ENCODE measurements around the gene BAIAP2. TPM values are rescaled to one million over a fixed set of nuclear protein-coding genes. Genes with fewer than 3 reads are reported as not detected.

BAIAP2 gene
- total RNA-seq, 1 donor from 2014 or later, result 5.5 TPM

GRCh38 chr17:81161972-81162371 is 127.0 kb downstream of the BAIAP2 start:
- H3K27me3 Mint-ChIP-seq, result peaks cover 3% of the 10 kb centered on the region

GRCh38 chr17:81162491-81162890 is 127.5 kb downstream of the BAIAP2 start:
- DNase-seq, result no peak
- H3K27ac Mint-ChIP-seq, result no peak overlapping the region
- no peak overlapping the region for H3K4me3 Mint-ChIP-seq
- no peaks in the 10 kb centered on the region for H3K9me3 Mint-ChIP-seq
- peaks cover 7% of the 10 kb centered on the region for H3K27me3 Mint-ChIP-seq
- no peaks in the 10 kb centered on the region for H3K4me1 Mint-ChIP-seq
- no peaks in the 10 kb centered on the region for H3K36me3 Mint-ChIP-seq (ENCODE audit: low read depth)
- intact Hi-C loops (cut with micrococcal nuclease), result no loop called here

More at GRCh38 chr17:81161972-81162371, 127.0 kb downstream of the BAIAP2 start:
- Mint-ChIP-seq H3K36me3 (ENCODE audit: low read depth) (no peaks in the 10 kb centered on the region), H3K27ac (no peak overlapping the region), H3K4me3 (no peak overlapping the region), H3K9me3 (no peaks in the 10 kb centered on the region), H3K4me1 (no peaks in the 10 kb centered on the region)
- intact Hi-C loops (cut with micrococcal nuclease), result no loop called here
- DNase-seq, result no peak

DNA sequence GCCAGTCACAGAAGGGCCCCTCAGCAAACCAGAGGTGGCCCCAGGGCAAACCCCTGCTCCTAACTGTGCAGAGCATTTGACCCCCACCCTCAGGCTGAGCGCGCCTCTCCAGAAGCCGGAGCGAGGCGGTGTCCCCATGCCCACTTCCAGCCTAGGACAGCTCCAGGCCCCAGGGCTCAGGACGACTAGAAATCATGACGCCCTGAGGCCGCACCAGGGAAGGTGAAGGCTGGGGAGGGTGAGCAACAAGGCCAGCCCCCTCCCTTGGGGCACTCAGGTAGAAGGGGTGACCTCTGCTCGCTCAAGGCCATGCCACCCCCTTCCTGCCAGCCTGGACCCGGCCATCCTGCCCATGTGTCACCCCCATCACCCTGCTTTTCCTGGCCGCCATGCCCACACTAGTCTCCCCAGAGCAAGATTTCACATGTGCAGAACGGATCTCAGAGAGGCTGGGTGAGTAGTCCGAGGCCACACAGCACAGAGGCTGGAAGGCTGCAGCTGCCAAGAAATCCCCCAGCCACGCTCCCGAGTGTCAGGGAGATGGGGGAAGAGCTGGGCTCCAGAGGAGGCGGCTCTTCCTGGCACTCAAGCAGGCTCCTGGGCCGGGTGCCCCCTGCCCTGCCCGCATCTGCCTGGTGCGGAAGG is 128.2 kb downstream of the BAIAP2 start:
- Mint-ChIP-seq H3K27me3 (peaks cover 8% of the 10 kb centered on the region), H3K4me3 (no peak overlapping the region), H3K9me3 (no peaks in the 10 kb centered on the region), H3K4me1 (no peaks in the 10 kb centered on the region), H3K27ac (no peak overlapping the region), H3K36me3 (ENCODE audit: low read depth) (no peaks in the 10 kb centered on the region)
- no peak for DNase-seq
- intact Hi-C loops (cut with micrococcal nuclease), result no loop called here

DNA sequence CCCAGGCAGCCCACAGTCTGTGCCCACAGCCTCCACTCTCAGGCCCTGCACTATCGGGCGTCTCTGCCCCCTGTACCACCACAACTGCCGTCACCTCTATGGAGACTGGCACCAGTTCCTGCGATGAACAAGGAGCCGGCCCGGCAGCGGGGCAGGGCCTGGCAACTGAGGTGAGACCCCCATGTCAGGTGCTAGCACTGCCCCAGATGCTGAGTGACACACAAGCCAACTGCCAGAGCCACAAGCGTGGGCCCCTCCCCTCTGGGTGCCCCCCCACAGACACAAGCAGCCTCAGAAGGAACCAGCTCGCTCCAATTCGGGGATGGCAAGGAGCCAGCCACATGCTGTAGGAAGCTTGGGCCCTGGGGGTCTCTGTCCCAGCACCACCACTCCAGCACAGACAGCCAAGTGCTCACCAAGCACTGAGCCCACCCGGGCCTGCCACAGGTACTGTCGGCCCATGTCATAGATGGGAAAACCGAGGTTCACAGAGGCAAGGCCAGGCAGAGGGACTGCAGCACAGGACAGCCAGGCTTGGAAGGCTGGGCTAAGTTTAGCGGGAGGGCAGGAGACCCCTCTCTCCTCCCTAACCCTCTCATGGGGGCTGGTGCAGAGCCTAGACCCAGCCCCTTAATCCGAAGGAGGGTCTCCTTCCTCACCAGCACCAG is 128.9 kb downstream of the BAIAP2 start:
- H3K4me3 Mint-ChIP-seq, result no peak overlapping the region
- no peaks in the 10 kb centered on the region for H3K9me3 Mint-ChIP-seq
- intact Hi-C loops (cut with micrococcal nuclease), result no loop called here

DNA sequence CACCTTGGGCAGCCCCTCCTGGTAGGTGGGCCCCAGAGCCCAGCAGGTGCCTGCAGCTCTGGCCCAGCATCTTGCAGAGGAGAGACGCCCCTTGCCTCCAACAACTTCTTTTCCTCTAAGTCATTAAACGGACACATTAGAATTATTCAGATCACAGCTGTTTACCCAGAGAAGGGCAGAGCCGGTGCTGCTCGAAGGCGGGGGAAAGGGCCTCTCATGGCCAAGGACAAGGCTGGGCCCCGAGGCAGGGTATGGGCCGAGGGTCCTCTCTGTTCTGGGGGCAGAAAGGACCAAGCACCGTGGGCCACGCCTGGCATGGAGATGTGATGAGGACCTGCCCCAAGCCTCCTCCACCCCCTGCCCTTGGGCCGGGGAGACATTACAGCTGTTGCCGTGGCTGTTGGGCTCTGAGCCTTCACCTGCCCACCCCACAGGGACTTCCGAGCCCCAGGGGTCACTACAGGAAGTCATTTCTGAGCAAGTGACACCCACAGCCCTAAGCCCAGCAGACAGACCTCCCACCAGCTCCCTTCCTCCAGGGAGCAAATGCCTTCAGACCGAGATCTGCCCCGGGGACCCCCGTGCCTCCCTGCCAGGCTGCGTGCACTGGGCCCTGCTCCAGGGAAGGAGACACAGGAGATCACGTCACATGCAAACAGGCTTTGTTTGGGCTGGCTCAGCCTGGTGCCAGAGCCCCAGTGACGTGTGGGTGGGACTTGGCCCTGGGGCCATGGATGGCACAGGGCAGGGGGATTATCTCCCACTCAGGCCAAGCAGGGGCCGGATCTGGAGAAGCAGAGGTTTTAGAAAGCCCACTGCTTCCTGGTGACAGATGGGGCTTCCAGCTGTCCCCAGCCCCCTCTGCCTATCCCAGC is 129.7 kb downstream of the BAIAP2 start:
- Mint-ChIP-seq H3K4me1 (no peaks in the 10 kb centered on the region), H3K36me3 (ENCODE audit: low read depth) (no peaks in the 10 kb centered on the region), H3K27ac (no peak overlapping the region), H3K9me3 (no peaks in the 10 kb centered on the region), H3K4me3 (no peak overlapping the region), H3K27me3 (peaks cover 9% of the 10 kb centered on the region)
- DNase-seq, result no peak
- intact Hi-C loops (cut with micrococcal nuclease), result no loop called here

More for the DNA sequence above, 128.9 kb downstream of the BAIAP2 start:
- no peak for DNase-seq
- Mint-ChIP-seq H3K27me3 (peaks cover 9% of the 10 kb centered on the region), H3K4me1 (no peaks in the 10 kb centered on the region), H3K27ac (no peak overlapping the region), H3K36me3 (ENCODE audit: low read depth) (no peaks in the 10 kb centered on the region)

- H3K4me1 Mint-ChIP-seq, result no peaks in the 10 kb centered on the region
- H3K27ac Mint-ChIP-seq, result no peak within 1 kb of the TSS
- H3K4me3 Mint-ChIP-seq, result no peak within 1 kb of the TSS
- H3K36me3 Mint-ChIP-seq (ENCODE audit: low read depth), result no peaks in the 10 kb centered on the region
- H3K27me3 Mint-ChIP-seq, result peaks cover 9% of the 10 kb centered on the region
- intact Hi-C loops (cut with micrococcal nuclease), result no loop called here
- no peaks in the 10 kb centered on the region for H3K9me3 Mint-ChIP-seq
- DNase-seq, result no peak
Measured at GRCh38 chr17:81165246-81166032, 130.5 kb downstream of the BAIAP2 start, which contains the start of gene PVALEF. PVALEF (plus strand) TSS chr17:81165507; CDS start chr17:81181227, 15,720 bp downstream.

GRCh38 chr17:81166033-81166492 is 131.1 kb downstream of the BAIAP2 start, which contains the start of gene AATK:
AATK (minus strand) TSS chr17:81166221; CDS start chr17:81165992, 229 bp downstream.
- no peak for DNase-seq
- H3K4me1 Mint-ChIP-seq, result no peaks in the 10 kb centered on the region
- no peak within 1 kb of the TSS for H3K27ac Mint-ChIP-seq
- no peaks in the 10 kb centered on the region for H3K36me3 Mint-ChIP-seq (ENCODE audit: low read depth)
- H3K27me3 Mint-ChIP-seq, result peaks cover 9% of the 10 kb centered on the region
- H3K9me3 Mint-ChIP-seq, result no peaks in the 10 kb centered on the region
- no peak within 1 kb of the TSS for H3K4me3 Mint-ChIP-seq
- intact Hi-C loops (cut with micrococcal nuclease), result no loop called here

Other genes starting within 250 kb of the BAIAP2 start
- 30.8 and 32.8 TPM in 2 replicates for gene CHMP6, start 43.3 kb upstream of the BAIAP2 start, total RNA-seq
- gene PVALEF, start 130.4 kb downstream of the BAIAP2 start, total RNA-seq, result not detected in 2 replicates
- gene AATK, start 131.1 kb downstream of the BAIAP2 start, total RNA-seq, result 0.42 and 0.78 TPM in 2 replicates
- gene CEP131, start 187.8 kb downstream of the BAIAP2 start, total RNA-seq, result 15.6 and 18.0 TPM in 2 replicates
- 36.4 and 40.0 TPM in 2 replicates for gene TEPSIN, start 203.9 kb downstream of the BAIAP2 start, total RNA-seq
- gene NDUFAF8, start 204.2 kb downstream of the BAIAP2 start, total RNA-seq, result 73.6 and 77.1 TPM in 2 replicates